Measurements from ENCODE around the gene PPP3R2. TPM values are rescaled to one million over a fixed set of nuclear protein-coding genes. Genes with fewer than 3 reads are reported as not detected.

Gene PPP3R2
- total RNA-seq, 1 experiment from 2014 or later = not detected

GRCh38 chr9:101543098-101543735 lies 51.6 kb downstream of the PPP3R2 start:
- Histone ChIP-seq H4K20me1 (ENCODE audit: control insufficient read depth, insufficient read depth, insufficient read length) (no peaks in the 10 kb centered on the region), H2BK20ac (ENCODE audit: low read depth, low read length, poor library complexity, severe bottlenecking) (no peak overlapping the region), H3K4ac (ENCODE audit: low read depth, low read length) (peak overlapping the region; percentile 54; the same call in 1 of the 2 replicates), H3K27ac (ENCODE audit: insufficient read length, low read depth, low read length) (no peak overlapping the region), H3K79me2 (ENCODE audit: insufficient read depth, low read length) (no peaks in the 10 kb centered on the region; the same call in 1 of the 2 replicates), H2BK12ac (ENCODE audit: insufficient read length, low read depth, low read length) (no peak overlapping the region), H2BK15ac (ENCODE audit: low read depth, low read length) (0 out of 2 replicates have a peak overlapping the region, but pooled peaks have one; percentile 37), H2AFZ (ENCODE audit: low read length) (no peak overlapping the region), H3K18ac (ENCODE audit: insufficient read length, low read depth, low read length) (no peak overlapping the region), H3K56ac (ENCODE audit: insufficient read length, low read depth, low read length) (no peak overlapping the region), H4K5ac (ENCODE audit: insufficient read length, low read depth, low read length) (no peak overlapping the region), H3K14ac (ENCODE audit: insufficient read depth, low read length) (no peak overlapping the region), H3K9ac (ENCODE audit: extremely low read depth, insufficient read length, low read length) (no peak overlapping the region), H3K4me1 (ENCODE audit: insufficient read depth, low read length) (no peaks in the 10 kb centered on the region), H3T11ph (ENCODE audit: low read length) (no peak overlapping the region), H3K9me3 (ENCODE audit: control insufficient read depth, low read depth, low read length) (no peaks in the 10 kb centered on the region), H3K23me2 (ENCODE audit: insufficient read length, low read depth, low read length, poor library complexity, severe bottlenecking) (no peaks in the 10 kb centered on the region), H4K8ac (replicated peaks; ENCODE audit: insufficient read length, low read depth, low read length) (no peak overlapping the region), H3K27me3 (ENCODE audit: insufficient read depth, low read length) (no peaks in the 10 kb centered on the region), H3K4me2 (ENCODE audit: insufficient read depth, insufficient read length, low read length) (no peak overlapping the region), H3K23ac (ENCODE audit: insufficient read length, low read depth, low read length) (no peak overlapping the region), H2AK5ac (ENCODE audit: insufficient read length, low read length) (no peak overlapping the region), H2BK120ac (ENCODE audit: low read depth, low read length, poor library complexity, severe bottlenecking) (no peak overlapping the region), H4K91ac (ENCODE audit: insufficient read length, low read depth, low read length) (no peak overlapping the region), H2BK5ac (ENCODE audit: insufficient read length, low read length) (no peak overlapping the region), H3K79me1 (ENCODE audit: insufficient read depth, low read depth, low read length, poor library complexity, severe bottlenecking) (no peaks in the 10 kb centered on the region)
- Mint-ChIP-seq H3K27ac (no peak overlapping the region), H3K9me3 (no peaks in the 10 kb centered on the region), H3K27me3 (ENCODE audit: low read depth) (no peaks in the 10 kb centered on the region), H3K4me1 (peaks cover 0 to 3% of the 10 kb centered on the region in 2 experiments; a peak in 1 of 4 replicates), H3K4me3 (no peak overlapping the region), H3K36me3 (ENCODE audit: insufficient read depth in 1 of 3, low read depth in 3 of 3) (peaks cover 28 to 47% (median 31%) of the 10 kb centered on the region in 3 experiments; a peak in 6 of 7 replicates)
- WGBS (ENCODE audit: extremely low coverage, insufficient read length, low lambda C conversion rate) = no CpG with 5 or more reads among the region's 14 CpGs
- TF ChIP-seq, protein P1, sequence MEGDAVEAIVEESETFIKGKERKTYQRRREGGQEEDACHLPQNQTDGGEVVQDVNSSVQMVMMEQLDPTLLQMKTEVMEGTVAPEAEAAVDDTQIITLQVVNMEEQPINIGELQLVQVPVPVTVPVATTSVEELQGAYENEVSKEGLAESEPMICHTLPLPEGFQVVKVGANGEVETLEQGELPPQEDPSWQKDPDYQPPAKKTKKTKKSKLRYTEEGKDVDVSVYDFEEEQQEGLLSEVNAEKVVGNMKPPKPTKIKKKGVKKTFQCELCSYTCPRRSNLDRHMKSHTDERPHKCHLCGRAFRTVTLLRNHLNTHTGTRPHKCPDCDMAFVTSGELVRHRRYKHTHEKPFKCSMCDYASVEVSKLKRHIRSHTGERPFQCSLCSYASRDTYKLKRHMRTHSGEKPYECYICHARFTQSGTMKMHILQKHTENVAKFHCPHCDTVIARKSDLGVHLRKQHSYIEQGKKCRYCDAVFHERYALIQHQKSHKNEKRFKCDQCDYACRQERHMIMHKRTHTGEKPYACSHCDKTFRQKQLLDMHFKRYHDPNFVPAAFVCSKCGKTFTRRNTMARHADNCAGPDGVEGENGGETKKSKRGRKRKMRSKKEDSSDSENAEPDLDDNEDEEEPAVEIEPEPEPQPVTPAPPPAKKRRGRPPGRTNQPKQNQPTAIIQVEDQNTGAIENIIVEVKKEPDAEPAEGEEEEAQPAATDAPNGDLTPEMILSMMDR (conservative IDR thresholded peaks at IDR 0.05) = no peak
- DNase-seq = no peak

Other genes with a start within 250 kb of the PPP3R2 start
- gene BAAT, start 210.0 kb downstream of the PPP3R2 start, total RNA-seq (2021) = 0.09 and 0.15 TPM in 2 replicates
- 20.0 and 20.7 TPM in 2 replicates for gene MRPL50, start 196.4 kb downstream of the PPP3R2 start, total RNA-seq (2021)
- gene ZNF189, start 196.1 kb downstream of the PPP3R2 start, total RNA-seq (2021) = 14.9 and 15.8 TPM in 2 replicates
- gene ALDOB, start 159.2 kb downstream of the PPP3R2 start, total RNA-seq (2021) = not detected in 2 replicates
- gene RNF20, start 61.1 kb downstream of the PPP3R2 start, total RNA-seq (2021) = 45.4 and 48.5 TPM in 2 replicates
- gene GRIN3A, start 143.7 kb upstream of the PPP3R2 start, total RNA-seq (2021) = not detected in 2 replicates

Measured in H9 (cell line).